NCI-H2196 treated with DMSO at 0.1 percent for 48 hours (cell line): ENCODE data around the gene VASP.

ENCODE experiments used
- DNase-seq: peaks from one replicate; lab custom pipeline; 2025; ENCODE audit not compliant: unreplicated experiment; lab: John Stamatoyannopoulos, UW

VASP gene

DNA sequence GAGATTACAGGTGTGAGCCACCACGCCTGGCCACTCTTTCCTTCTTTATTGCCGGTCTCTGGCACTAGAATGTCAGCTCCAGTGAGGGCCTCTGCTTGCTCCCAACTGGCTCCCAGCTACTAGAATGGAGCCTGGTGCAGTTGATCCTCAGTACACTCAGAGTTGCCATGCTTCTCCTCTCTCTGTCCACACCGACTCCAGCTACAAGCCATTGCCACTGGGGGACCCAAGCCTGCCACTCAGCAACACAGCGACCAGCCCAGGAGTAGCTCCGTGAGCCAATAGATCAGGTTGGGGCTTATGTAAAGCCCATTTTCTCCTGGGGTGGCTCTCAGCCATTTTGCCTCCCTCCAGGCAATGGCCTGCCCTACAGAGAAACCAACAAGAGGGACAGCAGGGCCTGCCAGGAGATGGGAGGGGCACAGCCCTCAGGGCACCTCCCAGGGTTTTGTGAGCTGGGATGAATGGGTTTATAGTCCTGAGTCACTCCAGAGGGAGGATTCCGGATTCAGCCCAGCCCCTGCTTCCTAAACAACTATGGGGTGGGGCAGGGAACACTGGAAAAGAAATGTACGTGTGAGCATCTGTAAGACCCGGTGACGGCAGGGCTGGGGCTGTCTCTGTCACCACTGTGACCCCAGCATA, 40.8 kb downstream of the VASP start:
- DNase-seq = no peak

GRCh38 chr19:45553464-45553863, 46.2 kb downstream of the VASP start:
- no peak for DNase-seq

GRCh38 chr19:45554481-45554880, 47.2 kb downstream of the VASP start:
- DNase-seq = no peak

- no peak for DNase-seq
Observed at GRCh38 chr19:45556835-45557234, 49.6 kb downstream of the VASP start.

- DNase-seq = peak; percentile 14
Observed at GRCh38 chr19:45558399-45558878, 51.2 kb downstream of the VASP start.

DNA sequence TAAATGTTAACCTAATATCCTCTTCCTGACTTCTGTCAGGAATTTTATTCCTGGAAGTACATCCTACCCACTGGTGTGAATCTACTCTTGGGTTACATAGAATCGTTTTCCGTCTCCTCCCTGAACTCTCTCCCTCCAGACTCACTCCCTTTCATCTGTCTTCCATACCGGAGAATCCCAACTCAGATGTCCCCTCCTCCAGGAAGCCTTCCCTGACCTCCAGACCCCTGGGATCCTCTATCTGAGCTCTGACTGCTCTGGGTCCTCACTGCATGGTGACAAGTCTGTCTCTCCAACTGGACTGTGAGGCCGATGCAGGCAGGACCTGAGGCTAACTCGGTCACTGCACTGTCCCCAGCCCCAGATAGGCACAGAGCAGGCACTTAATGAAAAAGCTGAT, 52.8 kb downstream of the VASP start:
- no peak for DNase-seq

- no peak for DNase-seq
Observed at GRCh38 chr19:45560686-45561085, 53.4 kb downstream of the VASP start.

GRCh38 chr19:45564131-45564780, 57.0 kb downstream of the VASP start:
- DNase-seq = no peak

GRCh38 chr19:45567609-45568008, 60.3 kb downstream of the VASP start:
- DNase-seq = no peak

DNA sequence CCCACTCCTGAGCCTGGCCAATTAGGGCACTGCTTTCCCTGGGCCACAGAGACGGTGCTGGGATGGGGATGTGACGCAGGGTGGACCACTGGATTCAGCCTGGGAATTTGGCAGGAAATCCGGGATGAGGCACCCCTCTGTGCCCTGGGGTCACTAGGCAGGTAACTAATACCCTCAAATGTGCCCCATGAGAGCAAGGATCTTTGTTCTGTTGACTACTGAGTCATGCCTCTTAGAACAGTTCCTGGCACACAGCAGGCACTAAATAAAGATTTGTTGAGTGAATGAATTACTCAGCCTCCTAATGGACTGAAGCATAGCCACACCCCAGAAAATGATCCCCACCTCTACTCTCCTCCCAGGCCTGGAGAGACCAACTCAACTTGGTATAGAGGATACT, 61.5 kb downstream of the VASP start:
- no peak for DNase-seq

DNA sequence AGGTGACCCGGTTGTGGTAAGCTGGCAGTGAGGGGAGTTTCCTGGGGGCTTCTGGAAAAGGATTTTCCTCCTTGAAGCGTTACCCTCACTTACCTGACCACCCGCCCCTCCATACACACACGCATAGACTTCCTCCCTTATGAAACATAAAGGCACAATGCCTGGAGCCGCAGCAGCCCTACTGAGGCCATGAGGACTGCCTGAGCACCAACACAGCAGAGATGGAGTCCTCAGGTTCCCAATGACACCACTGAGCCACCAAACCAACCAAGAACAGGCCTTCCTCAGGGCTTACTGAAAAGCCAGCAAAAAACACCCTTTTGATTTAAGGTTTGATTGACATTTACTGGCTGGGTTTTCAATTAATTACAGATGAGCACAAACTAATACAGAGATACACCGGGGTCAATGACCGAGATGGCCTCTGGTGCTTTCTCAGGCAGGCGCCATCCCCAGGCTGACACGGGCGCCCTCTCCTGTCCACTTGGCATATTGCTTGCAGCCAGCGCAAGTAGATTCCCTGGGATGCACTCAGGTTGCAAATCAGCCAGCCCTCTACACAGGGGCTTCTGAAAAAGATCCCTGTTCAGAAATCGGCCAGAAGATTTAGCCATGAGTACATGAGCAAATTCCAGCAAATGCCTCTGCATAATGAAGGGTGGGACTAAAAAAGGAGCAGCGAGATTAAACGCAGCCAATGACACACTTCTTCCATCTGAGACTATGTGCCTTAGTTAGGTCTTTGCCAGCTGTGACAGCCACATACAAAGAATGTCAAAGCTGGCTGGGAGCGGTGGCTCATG, 62.5 kb downstream of the VASP start:
- DNase-seq = no peak

GRCh38 chr19:45571457-45572220, 64.4 kb downstream of the VASP start:
- no peak for DNase-seq

GRCh38 chr19:45574526-45574925, 67.2 kb downstream of the VASP start:
- DNase-seq = no peak

DNA sequence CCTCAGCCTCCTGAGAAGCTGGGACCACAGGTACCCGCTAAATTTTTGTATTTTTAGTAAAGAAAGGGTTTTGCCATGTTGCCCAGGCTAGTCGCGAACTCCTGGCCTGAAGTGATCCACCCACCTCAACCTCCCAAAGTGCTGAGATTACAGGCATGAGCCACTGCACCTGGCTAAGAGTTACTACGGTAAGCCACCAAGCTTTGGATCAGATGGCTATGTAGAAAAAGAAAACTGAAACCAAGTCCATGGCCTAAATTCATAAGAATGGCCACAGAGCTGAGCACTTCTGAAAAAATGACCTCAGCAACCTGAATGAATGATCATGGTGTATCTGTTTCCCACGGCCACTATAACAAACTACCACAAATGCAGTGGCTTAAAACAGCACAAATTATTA, 67.9 kb downstream of the VASP start:
- DNase-seq = no peak
